Fibroblast of lung (primary cell): ENCODE measurements around the gene NEURL2. TPM values are rescaled to one million over a fixed set of nuclear protein-coding genes. Genes with fewer than 3 reads are reported as not detected.

Experiments used
- DNase-seq, 2 donors: peaks; one replicate each; pipeline versions ENCODE4 v3.0.0 to v3.0.0-alpha.2; 2010; ENCODE audit warnings: low read depth in 2 of 2
- H2AFZ ChIP-seq: 2 replicates; pipeline ENCODE4 v1.5.1; 2012; ENCODE audit warnings: low read length, control low read depth, inconsistent platforms
- H3K27ac ChIP-seq: 2 replicates; pipeline ENCODE4 v1.5.1; 2011; ENCODE audit warnings: low read length, control low read depth; ENCODE audit not compliant: insufficient read depth
- H3K27me3 ChIP-seq: 2 replicates; pipeline ENCODE4 v1.5.1; 2011; ENCODE audit warnings: mild to moderate bottlenecking, low read length; ENCODE audit not compliant: control insufficient read depth, insufficient read depth
- H3K36me3 ChIP-seq: 2 replicates; pipeline ENCODE4 v1.5.1; 2011; ENCODE audit warnings: low read length; ENCODE audit not compliant: control insufficient read depth, insufficient read depth
- H3K4me1 ChIP-seq: 2 replicates; pipeline ENCODE4 v1.5.1; 2011; ENCODE audit warnings: low read length; ENCODE audit not compliant: control insufficient read depth, insufficient read depth; ENCODE audit errors: extremely low read depth
- H3K4me2 ChIP-seq: 2 replicates; pipeline ENCODE4 v1.5.1; 2011; ENCODE audit warnings: low read length, control low read depth; ENCODE audit not compliant: insufficient read depth; ENCODE audit errors: extremely low read depth
- H3K4me3 ChIP-seq, 4 experiments: fragments of 200-600 bp in 1 of 4; sonication (generic) in 1 of 4; replicated peaks in 1 of 4; 2 replicates each; pipeline ENCODE4 v1.5.1; 2011 to 2016; ENCODE audit warnings: low read length in 4 of 4, low read depth in 3 of 4, mild to moderate bottlenecking in 3 of 4, control low read depth in 2 of 4, inconsistent platforms in 1 of 4, mixed read lengths in 1 of 4; ENCODE audit not compliant: insufficient read depth in 1 of 4; ENCODE audit errors: control extremely low read depth in 1 of 4
- H3K79me2 ChIP-seq: 2 replicates; pipeline ENCODE4 v1.5.1; 2012; ENCODE audit warnings: mild to moderate bottlenecking, low read length, inconsistent platforms; ENCODE audit not compliant: control insufficient read depth, insufficient read depth
- H3K9ac ChIP-seq: 2 replicates; pipeline ENCODE4 v1.5.1; 2011; ENCODE audit warnings: mild to moderate bottlenecking, low read length, control low read depth; ENCODE audit not compliant: insufficient read depth
- H3K9me3 ChIP-seq: 2 replicates; pipeline ENCODE4 v1.5.1; 2012; ENCODE audit warnings: low read depth, low read length; ENCODE audit not compliant: control insufficient read depth, insufficient read depth
- H4K20me1 ChIP-seq: 2 replicates; pipeline ENCODE4 v1.5.1; 2011; ENCODE audit warnings: low read length; ENCODE audit not compliant: control insufficient read depth, insufficient read depth; ENCODE audit errors: extremely low read depth
- EZH2 ChIP-seq: IDR thresholded peaks from 2 replicates; pipeline ENCODE4 v1.5.1; 2012; ENCODE audit warnings: low read length, control low read depth, mild to moderate bottlenecking; ENCODE audit errors: missing control alignments
- polyA plus RNA-seq, 2 donors: library from polyadenylated mRNA; depleted of rRNA in 1 of 2; stranded (reverse) in 1 of 2; unstranded in 1 of 2; fragments of >200 nt; gene quantifications; 2 replicates each; pipeline ENCODE4 v1.2.1, GENCODE V29; 2011 to 2012; ENCODE audit warnings: missing spikeins in 1 of 2
- total RNA-seq: library from RNA; depleted of rRNA; stranded (reverse); fragments of >200 nt; gene quantifications from 2 replicates; pipeline ENCODE4 v1.2.1, GENCODE V29; 2014
- TF ChIP-seq, protein P1 (sequence below), 2 donors: IDR thresholded peaks in 1 of 2; conservative IDR thresholded peaks in 1 of 2; 1 replicate in 1 of 2; 2 replicates in 1 of 2; pipeline ENCODE4 v1.5.1; 2011 to 2012; ENCODE audit warnings: low read length in 2 of 2, control low read depth in 1 of 2, inconsistent platforms in 1 of 2, low read depth in 1 of 2, mild to moderate bottlenecking in 1 of 2

The NEURL2 gene
- total and polyA plus RNA-seq, 2 donors (not counting 1 experiment from before 2014, with no cell fraction given): 0.77 to 7.1 TPM

- no peaks in the 10 kb centered on the region for H3K9me3 ChIP-seq
- TF ChIP-seq, protein P1, sequence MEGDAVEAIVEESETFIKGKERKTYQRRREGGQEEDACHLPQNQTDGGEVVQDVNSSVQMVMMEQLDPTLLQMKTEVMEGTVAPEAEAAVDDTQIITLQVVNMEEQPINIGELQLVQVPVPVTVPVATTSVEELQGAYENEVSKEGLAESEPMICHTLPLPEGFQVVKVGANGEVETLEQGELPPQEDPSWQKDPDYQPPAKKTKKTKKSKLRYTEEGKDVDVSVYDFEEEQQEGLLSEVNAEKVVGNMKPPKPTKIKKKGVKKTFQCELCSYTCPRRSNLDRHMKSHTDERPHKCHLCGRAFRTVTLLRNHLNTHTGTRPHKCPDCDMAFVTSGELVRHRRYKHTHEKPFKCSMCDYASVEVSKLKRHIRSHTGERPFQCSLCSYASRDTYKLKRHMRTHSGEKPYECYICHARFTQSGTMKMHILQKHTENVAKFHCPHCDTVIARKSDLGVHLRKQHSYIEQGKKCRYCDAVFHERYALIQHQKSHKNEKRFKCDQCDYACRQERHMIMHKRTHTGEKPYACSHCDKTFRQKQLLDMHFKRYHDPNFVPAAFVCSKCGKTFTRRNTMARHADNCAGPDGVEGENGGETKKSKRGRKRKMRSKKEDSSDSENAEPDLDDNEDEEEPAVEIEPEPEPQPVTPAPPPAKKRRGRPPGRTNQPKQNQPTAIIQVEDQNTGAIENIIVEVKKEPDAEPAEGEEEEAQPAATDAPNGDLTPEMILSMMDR (conservative IDR thresholded peaks at IDR 0.05 in 1 of 2, IDR thresholded peaks at IDR 0.05 in 1 of 2; ENCODE audit: low read depth in 1 of 2, low read length in 2 of 2): no peak
- TF ChIP-seq EZH2: no peak
- no peak overlapping the region for H2AFZ ChIP-seq
- peak overlapping the region; percentile 13 for H3K4me2 ChIP-seq
- no peaks in the 10 kb centered on the region for H3K27me3 ChIP-seq
- H3K27ac ChIP-seq: peak overlapping the region; percentile 10
- H3K9ac ChIP-seq: no peak overlapping the region
- no peak for DNase-seq
- H3K4me1 ChIP-seq: peaks cover 8% of the 10 kb centered on the region
- H3K36me3 ChIP-seq: peaks cover 25% of the 10 kb centered on the region
- peak overlapping the region in 2 of 4 experiments; percentile 77 to 91 for H3K4me3 ChIP-seq
- no peaks in the 10 kb centered on the region for H4K20me1 ChIP-seq
- H3K79me2 ChIP-seq: peaks cover 11% of the 10 kb centered on the region
Measured at GRCh38 chr20:45892828-45893500, 2.0 kb upstream of the NEURL2 start.

- Histone ChIP-seq H3K36me3 (peaks cover 22% of the 10 kb centered on the region), H3K4me3 (peak overlapping the region; percentile 77 to 97 (median 84)), H3K4me1 (peaks cover 8% of the 10 kb centered on the region), H3K9ac (peak overlapping the region; percentile 76), H3K27ac (no peak overlapping the region), H3K4me2 (peak overlapping the region; percentile 74), H4K20me1 (no peaks in the 10 kb centered on the region), H2AFZ (no peak overlapping the region), H3K27me3 (no peaks in the 10 kb centered on the region), H3K79me2 (peaks cover 11% of the 10 kb centered on the region), H3K9me3 (no peaks in the 10 kb centered on the region)
- TF ChIP-seq, protein P1 (conservative IDR thresholded peaks at IDR 0.05 in 1 of 2, IDR thresholded peaks at IDR 0.05 in 1 of 2; ENCODE audit: low read depth in 1 of 2, low read length in 2 of 2): peak in 1 of 2 donors; percentile 28
- TF ChIP-seq EZH2: no peak
- peak in 1 of 2 donors; percentile 57 for DNase-seq
Measured at GRCh38 chr20:45892049-45892825, 1.2 kb upstream of the NEURL2 start.
